Neural progenitor cell (in vitro differentiated cells): ENCODE results near the gene PTPRG. TPM values are rescaled to one million over a fixed set of nuclear protein-coding genes. Genes with fewer than 3 reads are reported as not detected.

Source experiments
- DNase-seq: peaks from one replicate; pipeline ENCODE4 v3.0.0-alpha.2; 2016; ENCODE audit warnings: low spot score
- H2AFZ ChIP-seq: fragments of 200-600 bp; sonication (generic); replicated peaks from 2 replicates; pipeline ENCODE4 v1.6.1; 2016; ENCODE audit warnings: antibody characterized with exemption
- H3F3A ChIP-seq: fragments of 200-600 bp; sonication (generic); 2 replicates; pipeline ENCODE4 v1.6.1; 2016; ENCODE audit warnings: antibody characterized with exemption, low read depth
- H3K27ac ChIP-seq: fragments of 200-600 bp; sonication (generic); 2 replicates; pipeline ENCODE4 v1.5.1; 2016; ENCODE audit warnings: mild to moderate bottlenecking
- H3K27me3 ChIP-seq: fragments of 200-600 bp; sonication (generic); 2 replicates; pipeline ENCODE4 v1.6.1; 2016; ENCODE audit warnings: mild to moderate bottlenecking, moderate library complexity
- H3K36me3 ChIP-seq: fragments of 200-600 bp; sonication (generic); 2 replicates; pipeline ENCODE4 v1.5.1; 2016
- H3K4me1 ChIP-seq: fragments of 200-600 bp; sonication (generic); 2 replicates; pipeline ENCODE4 v1.6.1; 2016; ENCODE audit warnings: mixed run types
- H3K4me2 ChIP-seq: fragments of 200-600 bp; sonication (generic); 2 replicates; pipeline ENCODE4 v1.6.1; 2016
- H3K4me3 ChIP-seq: fragments of 200-600 bp; sonication (generic); 2 replicates; pipeline ENCODE4 v1.5.1; 2016
- H3K79me2 ChIP-seq: fragments of 200-600 bp; sonication (generic); 2 replicates; pipeline ENCODE4 v1.6.1; 2016; ENCODE audit warnings: low read depth
- H3K9ac ChIP-seq: fragments of 200-600 bp; sonication (generic); 2 replicates; pipeline ENCODE4 v1.6.1; 2016
- H3K9me3 ChIP-seq: fragments of 200-600 bp; sonication (generic); 2 replicates; pipeline ENCODE4 v1.5.1; 2016; ENCODE audit warnings: low read depth
- H4K20me1 ChIP-seq: fragments of 200-600 bp; sonication (generic); 2 replicates; pipeline ENCODE4 v1.6.1; 2016; ENCODE audit warnings: low read depth
- H3K27ac Mint-ChIP-seq: 3 replicates; pipeline ENCODE4 v1.8.0; 2021; ENCODE audit warnings: mixed read lengths
- H3K27me3 Mint-ChIP-seq: 2 replicates; pipeline ENCODE4 v1.8.0; 2022; ENCODE audit warnings: low read depth, mild to moderate bottlenecking, inconsistent platforms, moderate library complexity, mixed read lengths; ENCODE audit not compliant: insufficient read depth
- H3K36me3 Mint-ChIP-seq: 3 replicates; pipeline ENCODE4 v1.8.0; 2021; ENCODE audit warnings: mixed read lengths
- H3K4me1 Mint-ChIP-seq: 3 replicates; pipeline ENCODE4 v1.8.0; 2021; ENCODE audit warnings: mixed read lengths
- H3K4me3 Mint-ChIP-seq: 3 replicates; pipeline ENCODE4 v1.8.0; 2021; ENCODE audit warnings: mild to moderate bottlenecking, moderate library complexity, mixed read lengths
- H3K9me3 Mint-ChIP-seq: 3 replicates; pipeline ENCODE4 v1.8.0; 2020; ENCODE audit warnings: mixed read lengths
- CTCF ChIP-seq: fragments of 200-600 bp; sonication (generic); IDR thresholded peaks from 2 replicates; pipeline ENCODE4 v1.5.1; 2017; ENCODE audit warnings: antibody characterized with exemption, mild to moderate bottlenecking
- EZH2 ChIP-seq: fragments of 200-600 bp; sonication (generic); IDR thresholded peaks from 2 replicates; pipeline ENCODE4 v1.6.1; 2017; ENCODE audit warnings: antibody characterized with exemption, mild to moderate bottlenecking, moderate library complexity
- EZH2phosphoT487 ChIP-seq: fragments of 200-600 bp; sonication (generic); IDR thresholded peaks from 2 replicates; pipeline ENCODE4 v1.6.1; 2017; ENCODE audit warnings: antibody characterized with exemption
- total RNA-seq: library from RNA; depleted of rRNA; stranded (reverse); fragments of >200 nt; gene quantifications from 2 replicates; pipeline ENCODE4 v1.2.3, GENCODE V29; 2015; ENCODE audit warnings: low replicate concordance

PTPRG gene
- total RNA-seq, 1 donor from 2014 or later, result 65.3 TPM

- no peak overlapping the region for H3K9ac ChIP-seq
- H3K9me3 ChIP-seq, result no peaks in the 10 kb centered on the region
- Mint-ChIP-seq H3K27ac (no peak overlapping the region), H3K36me3 (peaks cover 12% of the 10 kb centered on the region), H3K27me3 (peaks cover 8% of the 10 kb centered on the region), H3K4me1 (peaks cover 18% of the 10 kb centered on the region), H3K9me3 (peaks cover 17% of the 10 kb centered on the region), H3K4me3 (no peak overlapping the region)
- H3K36me3 ChIP-seq, result no peaks in the 10 kb centered on the region
- no peak overlapping the region for H3K4me2 ChIP-seq
- no peak overlapping the region for H2AFZ ChIP-seq
- DNase-seq, result no peak
- TF ChIP-seq EZH2 (no peak), CTCF (no peak), EZH2phosphoT487 (no peak)
- no peak overlapping the region for H3K27ac ChIP-seq
- H4K20me1 ChIP-seq, result peaks cover 4% of the 10 kb centered on the region
- H3K4me3 ChIP-seq, result no peak overlapping the region
- peaks cover 74% of the 10 kb centered on the region for H3K79me2 ChIP-seq
- no peaks in the 10 kb centered on the region for H3K27me3 ChIP-seq
- no peaks in the 10 kb centered on the region for H3F3A ChIP-seq
- H3K4me1 ChIP-seq, result no peaks in the 10 kb centered on the region
These were observed 374.4 kb downstream of the PTPRG start for GRCh38 chr3:61935814-61936213.

- Histone ChIP-seq H3K36me3 (no peaks in the 10 kb centered on the region), H3K79me2 (peaks cover 72% of the 10 kb centered on the region), H3K4me1 (no peaks in the 10 kb centered on the region), H3F3A (no peaks in the 10 kb centered on the region), H2AFZ (no peak overlapping the region), H3K9me3 (no peaks in the 10 kb centered on the region), H3K27me3 (no peaks in the 10 kb centered on the region), H3K4me3 (no peak overlapping the region), H3K27ac (no peak overlapping the region), H4K20me1 (peaks cover 4% of the 10 kb centered on the region), H3K9ac (no peak overlapping the region), H3K4me2 (no peak overlapping the region)
- Mint-ChIP-seq H3K36me3 (peaks cover 12% of the 10 kb centered on the region), H3K27me3 (peaks cover 6% of the 10 kb centered on the region), H3K9me3 (peaks cover 17% of the 10 kb centered on the region), H3K27ac (no peak overlapping the region), H3K4me3 (no peak overlapping the region), H3K4me1 (peaks cover 14% of the 10 kb centered on the region)
- peak; percentile 77 for TF ChIP-seq CTCF
- no peak for TF ChIP-seq EZH2
- peak; percentile 55 for DNase-seq
These were observed 375.1 kb downstream of the PTPRG start for GRCh38 chr3:61936344-61936937.

GRCh38 chr3:61937477-61937876, 376.1 kb downstream of the PTPRG start:
- Mint-ChIP-seq H3K27me3 (peaks cover 6% of the 10 kb centered on the region), H3K27ac (no peak overlapping the region), H3K9me3 (peaks cover 18% of the 10 kb centered on the region), H3K4me1 (peaks cover 14% of the 10 kb centered on the region), H3K4me3 (no peak overlapping the region), H3K36me3 (peaks cover 12% of the 10 kb centered on the region)
- Histone ChIP-seq H3K36me3 (no peaks in the 10 kb centered on the region), H3K4me2 (no peak overlapping the region), H4K20me1 (peaks cover 4% of the 10 kb centered on the region), H3K79me2 (peaks cover 71% of the 10 kb centered on the region), H2AFZ (no peak overlapping the region), H3K4me1 (no peaks in the 10 kb centered on the region), H3K9ac (no peak overlapping the region), H3K27me3 (no peaks in the 10 kb centered on the region), H3F3A (no peaks in the 10 kb centered on the region), H3K27ac (no peak overlapping the region), H3K4me3 (no peak overlapping the region), H3K9me3 (no peaks in the 10 kb centered on the region)
- TF ChIP-seq EZH2 (no peak), EZH2phosphoT487 (no peak), CTCF (no peak)
- DNase-seq, result no peak
